GM10266 (cell line): Measurements from ENCODE around the gene PRAME.
A peak's percentile ranks its signal among the peaks of the same experiment; 100 is the strongest.
"Not testable (repeated sequence)": the region's sequence is repeated elsewhere in the genome, so short reads cannot be mapped to it uniquely, and the experiment has no call there.

Source experiments
- DNase-seq: peaks from one replicate; pipeline ENCODE4 v3.0.0; 2012; ENCODE audit errors: extremely low spot score
- CTCF ChIP-seq: IDR thresholded peaks from 2 replicates; pipeline ENCODE4 v1.5.1; 2012; ENCODE audit warnings: mild to moderate bottlenecking, low read depth; ENCODE audit not compliant: control insufficient read depth, insufficient read depth; ENCODE audit errors: missing control alignments

The PRAME gene

GRCh38 chr22:22516992-22517391 is 42.1 kb downstream of the PRAME start:
- TF ChIP-seq CTCF = no peak
- no peak for DNase-seq

- no peak for DNase-seq
- no peak for TF ChIP-seq CTCF
These were observed 43.2 kb downstream of the PRAME start for GRCh38 chr22:22515890-22516289.

- DNase-seq = not testable (repeated sequence)
These were observed 44.6 kb downstream of the PRAME start for GRCh38 chr22:22514431-22514830.

- no peak for DNase-seq
- no peak for TF ChIP-seq CTCF
These were observed 45.4 kb downstream of the PRAME start for GRCh38 chr22:22513619-22514018.

GRCh38 chr22:22512951-22513350 is 46.1 kb downstream of the PRAME start:
- no peak for TF ChIP-seq CTCF
- DNase-seq = no peak

GRCh38 chr22:22510833-22511232 is 48.2 kb downstream of the PRAME start:
- DNase-seq = not testable (repeated sequence)

GRCh38 chr22:22509912-22510311 is 49.2 kb downstream of the PRAME start:
- not testable (repeated sequence) for DNase-seq

GRCh38 chr22:22508274-22509176 is 50.5 kb downstream of the PRAME start, which contains the start of gene ZNF280B:
TSS of gene ZNF280B (minus strand) at chr22:22508742. CDS start at chr22:22489398, 19,344 bp downstream.
- peak; percentile 90 for DNase-seq

More at GRCh38 chr22:22508274-22509176, 50.5 kb downstream of the PRAME start, which contains the start of gene ZNF280B:
- peak; percentile 84 for TF ChIP-seq CTCF
